Upper lobe of left lung (tissue), 4 donors: Measurements from ENCODE around the gene SCLY.

ENCODE experiments used
- POLR2A ChIP-seq, 4 donors: fragments of 450-650 bp; IDR thresholded peaks; one replicate each; pipeline ENCODE4 v1.5.1; 2016 to 2017; ENCODE audit warnings: antibody characterized with exemption in 4 of 4, mild to moderate bottlenecking in 2 of 4
- TF ChIP-seq, protein P1 (sequence below), 6 experiments: fragments of 450-650 bp in 4 of 6; fragments of 200-600 bp in 2 of 6; sonication (generic) in 2 of 6; IDR thresholded peaks; one replicate each; pipeline ENCODE4 v1.5.1; 2016 to 2019; ENCODE audit warnings: antibody characterized with exemption in 6 of 6

- TF ChIP-seq, protein P1, sequence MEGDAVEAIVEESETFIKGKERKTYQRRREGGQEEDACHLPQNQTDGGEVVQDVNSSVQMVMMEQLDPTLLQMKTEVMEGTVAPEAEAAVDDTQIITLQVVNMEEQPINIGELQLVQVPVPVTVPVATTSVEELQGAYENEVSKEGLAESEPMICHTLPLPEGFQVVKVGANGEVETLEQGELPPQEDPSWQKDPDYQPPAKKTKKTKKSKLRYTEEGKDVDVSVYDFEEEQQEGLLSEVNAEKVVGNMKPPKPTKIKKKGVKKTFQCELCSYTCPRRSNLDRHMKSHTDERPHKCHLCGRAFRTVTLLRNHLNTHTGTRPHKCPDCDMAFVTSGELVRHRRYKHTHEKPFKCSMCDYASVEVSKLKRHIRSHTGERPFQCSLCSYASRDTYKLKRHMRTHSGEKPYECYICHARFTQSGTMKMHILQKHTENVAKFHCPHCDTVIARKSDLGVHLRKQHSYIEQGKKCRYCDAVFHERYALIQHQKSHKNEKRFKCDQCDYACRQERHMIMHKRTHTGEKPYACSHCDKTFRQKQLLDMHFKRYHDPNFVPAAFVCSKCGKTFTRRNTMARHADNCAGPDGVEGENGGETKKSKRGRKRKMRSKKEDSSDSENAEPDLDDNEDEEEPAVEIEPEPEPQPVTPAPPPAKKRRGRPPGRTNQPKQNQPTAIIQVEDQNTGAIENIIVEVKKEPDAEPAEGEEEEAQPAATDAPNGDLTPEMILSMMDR (IDR thresholded peaks at IDR 0.05) = no peak
- no peak for TF ChIP-seq POLR2A (IDR thresholded peaks at IDR 0.05)
Observed at GRCh38 chr2:238122287-238123217, 61.8 kb downstream of the SCLY start.
